NCI-H524 (cell line): ENCODE data around the gene ETS2.
"Not testable (repeated sequence)": the region's sequence is repeated elsewhere in the genome, so short reads cannot be mapped to it uniquely, and the experiment has no call there.

Source experiments
- DNase-seq, 2 experiments: peaks; one replicate each; lab custom pipeline; 2025; lab: John Stamatoyannopoulos, UW

The ETS2 gene

DNA sequence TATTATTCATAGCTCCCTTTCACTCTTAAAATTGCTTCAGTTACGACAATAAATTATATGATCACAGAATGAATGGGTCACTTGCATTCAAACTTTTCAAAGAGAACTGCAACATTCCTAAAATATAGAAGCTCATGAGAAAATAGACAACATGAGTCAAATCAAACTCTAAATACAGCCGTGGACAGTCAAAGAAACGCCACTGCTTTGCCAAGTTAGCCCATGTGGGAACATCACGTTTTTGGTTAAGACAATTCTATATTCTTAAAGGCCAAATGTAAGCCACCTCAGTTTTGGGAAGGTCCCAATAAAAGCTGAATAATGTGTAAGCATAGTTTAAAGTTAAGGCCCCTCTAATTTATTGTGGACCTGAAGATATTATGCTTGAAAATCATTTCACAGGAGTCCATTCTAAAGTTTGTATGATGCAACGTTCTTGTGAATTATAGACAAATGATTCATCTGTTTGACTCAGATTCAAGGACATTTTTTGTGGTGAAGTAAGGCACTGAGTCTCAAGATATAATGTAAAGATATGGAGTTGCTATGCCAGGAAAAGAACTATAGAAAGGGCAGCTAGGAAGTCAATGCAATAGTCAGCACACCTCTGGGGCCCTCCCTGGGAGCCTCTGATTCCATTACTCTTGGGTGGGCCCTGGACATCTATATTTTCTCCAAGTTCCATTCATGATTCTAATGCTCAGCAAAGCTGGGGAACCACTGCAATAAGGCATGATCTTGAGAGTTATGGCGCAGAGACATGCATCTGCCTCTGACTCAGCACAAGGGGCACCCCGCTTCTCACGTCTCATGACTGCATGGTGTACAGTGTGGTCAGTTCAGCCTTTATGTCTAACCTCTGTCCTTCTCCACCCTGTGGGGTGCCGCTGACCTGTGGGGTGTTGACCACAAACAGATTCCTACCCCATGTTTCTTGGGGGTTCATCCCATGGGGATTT lies 33.9 kb downstream of the ETS2 start:
- no peak for DNase-seq

DNA sequence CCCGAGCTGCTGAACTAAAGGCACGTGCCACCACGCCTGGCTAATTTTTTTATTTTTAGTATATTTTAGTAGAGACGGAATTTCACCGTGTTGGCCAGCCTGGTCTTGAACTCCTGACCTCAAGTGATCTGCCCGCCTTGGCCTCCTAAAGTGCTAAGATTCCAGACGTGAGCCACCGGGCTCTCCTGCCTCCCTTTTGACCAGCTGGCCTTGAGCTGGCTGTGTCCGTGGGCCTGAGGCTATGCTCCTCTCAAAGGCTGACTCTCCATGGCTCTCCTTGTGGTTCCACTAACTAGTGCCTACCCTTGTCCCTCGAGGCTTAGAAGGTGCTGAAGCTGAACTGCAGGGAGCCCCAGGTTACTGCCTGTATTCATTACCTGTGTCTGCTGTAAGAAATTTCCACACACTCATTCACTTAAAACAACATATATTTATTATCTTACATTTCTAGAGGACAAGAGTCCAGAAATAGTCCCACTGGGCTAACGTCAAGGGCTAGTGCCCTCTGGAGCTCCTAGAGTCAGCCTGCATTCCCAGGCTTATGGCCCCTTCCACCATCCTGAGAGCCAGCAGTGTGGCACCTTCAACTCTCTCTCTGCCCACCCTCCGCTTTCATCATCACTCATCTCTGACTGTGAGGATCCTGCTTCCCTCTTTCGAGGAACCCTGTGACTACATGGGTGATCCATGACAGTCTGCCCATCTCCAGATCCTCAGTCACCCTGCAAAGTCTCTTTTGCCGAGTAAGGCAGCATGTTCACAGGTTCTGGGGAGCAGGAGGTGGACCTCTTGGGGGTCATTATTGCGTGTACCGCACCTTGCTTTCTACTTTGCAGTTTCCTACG lies 34.9 kb downstream of the ETS2 start:
- DNase-seq: no peak

- DNase-seq: no peak
Observed at GRCh38 chr21:38841472-38841871, 35.7 kb downstream of the ETS2 start.

DNA sequence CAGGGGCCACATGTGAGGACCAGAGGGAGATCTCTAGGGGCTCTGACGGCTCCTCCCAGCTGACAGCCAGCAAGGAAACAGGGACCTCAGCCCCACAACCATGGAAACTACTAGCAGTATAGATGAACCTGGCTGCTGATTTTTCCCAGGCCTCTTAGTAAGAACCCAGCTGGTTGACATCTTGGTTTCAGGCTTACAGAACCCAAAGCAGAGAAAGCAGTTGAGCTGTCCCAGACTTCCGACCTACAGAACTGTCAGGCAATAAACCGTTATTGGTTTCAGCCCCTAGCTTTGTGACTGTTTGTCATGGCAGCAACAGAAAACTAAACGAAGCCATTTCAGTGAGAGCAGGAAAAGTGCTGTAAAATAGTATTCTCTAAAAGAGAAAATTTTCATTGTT lies 36.4 kb downstream of the ETS2 start:
- no peak for DNase-seq

- no peak for DNase-seq
Observed at GRCh38 chr21:38843379-38843778, 37.6 kb downstream of the ETS2 start.

DNA sequence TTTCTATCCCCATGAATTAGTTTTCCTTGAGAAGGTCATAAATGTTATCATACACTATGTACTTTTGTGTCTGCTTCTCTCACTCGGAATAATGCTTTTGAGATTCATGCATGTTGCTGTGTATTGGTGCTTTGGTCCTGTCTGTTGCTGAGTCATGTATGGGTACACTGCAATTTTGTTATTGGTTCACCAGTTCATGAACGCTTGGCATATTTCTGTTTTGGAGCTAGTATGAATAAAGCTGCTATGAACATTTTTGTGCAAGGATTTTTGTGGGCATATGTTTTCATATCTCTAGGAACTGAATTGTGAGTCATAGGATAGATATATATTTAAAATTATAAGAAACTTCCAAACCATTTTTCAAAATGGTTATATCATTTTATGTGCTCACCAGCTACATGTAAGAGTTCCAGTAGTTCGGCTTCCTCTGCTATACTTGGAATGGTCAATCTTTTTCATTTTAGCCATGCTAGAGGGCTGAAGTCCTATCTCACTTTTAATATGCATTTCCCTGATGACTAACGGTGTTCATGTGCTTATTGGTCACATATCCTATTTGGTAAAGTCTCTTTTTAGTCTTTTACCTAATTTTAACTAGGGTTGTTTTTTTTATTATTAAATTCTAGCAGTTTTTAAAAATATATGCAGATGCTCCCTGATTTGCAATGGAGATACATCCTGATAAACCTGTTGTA lies 38.2 kb downstream of the ETS2 start:
- DNase-seq: no peak

DNA sequence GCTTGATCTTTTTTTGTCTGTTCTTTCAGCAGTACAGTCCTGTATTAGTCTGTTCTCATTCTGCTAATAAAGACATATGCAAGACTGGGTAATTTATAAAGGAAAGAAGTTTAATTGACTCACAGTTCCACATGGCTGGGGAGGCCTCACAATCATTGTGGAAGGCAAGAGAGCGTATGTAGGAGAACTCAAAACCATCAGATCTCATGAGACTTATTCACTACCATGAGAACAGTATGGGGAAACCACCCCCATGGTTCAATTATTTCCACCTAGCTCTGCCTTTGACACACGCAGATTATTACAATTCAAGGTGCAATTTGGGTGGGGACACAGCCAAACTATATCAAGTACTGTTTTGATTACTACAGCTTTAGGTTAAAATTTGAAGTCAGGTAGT lies 39.6 kb downstream of the ETS2 start:
- not testable (repeated sequence) for DNase-seq

GRCh38 chr21:38847556-38847955 lies 41.8 kb downstream of the ETS2 start:
- DNase-seq: no peak

DNA sequence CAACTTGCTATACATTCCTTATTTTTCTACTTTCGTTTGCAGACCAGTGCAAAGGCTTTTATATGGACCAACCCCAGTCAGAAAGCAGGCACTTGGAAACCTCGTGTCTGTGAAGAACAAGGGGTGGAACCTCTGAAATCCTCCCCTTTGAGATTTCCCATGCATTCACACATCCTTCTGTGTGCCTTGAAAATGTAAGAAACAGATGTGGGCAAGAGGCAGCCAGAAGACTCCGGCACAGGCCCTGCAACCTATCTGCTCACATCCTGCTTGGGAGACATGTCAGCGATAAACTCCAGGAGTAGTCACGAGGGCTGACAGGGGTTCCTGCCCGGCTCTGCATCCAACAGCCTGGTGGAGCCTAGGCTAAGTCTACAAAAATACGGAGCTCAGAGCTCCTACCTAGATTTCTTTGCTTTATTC lies 42.5 kb downstream of the ETS2 start:
- DNase-seq: no peak

GRCh38 chr21:38849776-38850175 lies 44.0 kb downstream of the ETS2 start:
- no peak for DNase-seq

DNA sequence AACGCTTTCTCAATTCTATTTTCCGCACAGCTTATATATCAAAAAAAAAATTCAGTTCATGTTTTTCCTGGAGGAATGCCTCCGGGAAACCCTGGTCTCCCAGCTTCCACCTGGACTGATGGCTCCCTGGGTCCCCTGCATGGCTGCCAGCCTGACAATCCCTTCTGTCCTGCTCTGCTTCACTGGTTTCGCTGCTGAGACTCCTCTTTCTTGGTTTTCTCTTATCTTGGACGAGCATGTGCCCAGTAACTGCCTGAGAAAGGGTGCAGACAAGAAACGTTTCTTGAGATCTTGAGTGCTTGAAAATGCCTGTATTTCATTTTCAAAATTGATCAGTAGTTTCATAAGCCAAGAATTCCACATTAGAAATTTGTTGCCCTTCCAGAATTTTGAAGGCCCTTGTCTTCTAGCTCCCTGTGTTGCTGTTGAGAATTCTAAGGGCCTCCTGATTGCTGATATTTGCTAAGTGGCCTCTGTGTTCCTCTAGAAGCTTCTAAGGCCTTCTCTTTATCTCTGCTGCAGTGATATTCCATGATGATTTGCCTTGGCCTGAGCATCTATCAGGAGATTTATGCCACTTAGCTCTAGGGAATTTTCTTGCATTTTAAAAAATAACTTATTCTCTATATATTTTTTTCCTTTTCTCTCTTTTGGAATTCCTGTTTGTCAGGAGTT lies 44.7 kb downstream of the ETS2 start:
- DNase-seq: no peak

DNA sequence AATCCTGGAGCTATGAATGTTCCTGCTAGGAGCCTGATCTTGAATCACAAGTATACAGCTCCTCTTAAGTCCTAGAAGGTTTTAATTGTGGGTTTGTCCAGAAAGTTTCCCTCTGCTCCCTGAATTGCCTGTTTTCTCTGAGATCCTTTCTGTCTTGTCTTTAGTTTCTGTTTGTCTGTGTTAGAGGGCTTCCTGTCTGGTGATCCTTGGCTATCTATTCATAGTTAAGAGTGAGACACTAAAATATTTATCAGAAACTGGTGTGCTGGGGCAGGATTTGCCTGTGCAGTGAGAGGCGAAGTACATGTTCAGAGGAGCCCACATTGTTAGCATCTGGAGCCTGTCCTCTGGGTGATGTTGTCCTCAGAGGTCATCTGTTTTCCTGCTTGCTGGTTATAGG lies 45.4 kb downstream of the ETS2 start:
- DNase-seq: no peak

- no peak for DNase-seq
Observed at GRCh38 chr21:38852278-38852677, 46.5 kb downstream of the ETS2 start.

DNA sequence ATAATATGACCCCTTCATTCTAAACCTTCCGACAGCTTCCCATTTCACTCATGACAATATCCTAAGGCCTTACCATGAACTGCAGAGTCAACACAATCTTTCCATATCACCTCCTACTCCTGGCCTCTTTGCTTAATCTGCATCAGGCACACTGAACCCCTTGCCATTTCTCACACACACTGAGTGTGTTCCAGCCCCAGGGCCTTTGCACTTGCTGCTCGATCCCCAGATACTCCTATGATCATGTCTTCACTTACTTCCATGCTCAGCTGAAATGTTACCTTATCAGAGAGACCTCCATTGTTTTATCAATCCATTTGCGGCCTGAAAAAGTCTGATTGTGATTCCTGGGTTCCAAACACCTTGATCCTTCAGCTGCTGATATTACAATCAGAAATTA lies 47.0 kb downstream of the ETS2 start:
- no peak for DNase-seq

GRCh38 chr21:38853421-38853919 lies 47.7 kb downstream of the ETS2 start:
- peak in 1 of 2 experiments; percentile 35 for DNase-seq

GRCh38 chr21:38857152-38857825 lies 51.6 kb downstream of the ETS2 start:
- no peak for DNase-seq

GRCh38 chr21:38858026-38858811 lies 52.5 kb downstream of the ETS2 start:
- DNase-seq: no peak

DNA sequence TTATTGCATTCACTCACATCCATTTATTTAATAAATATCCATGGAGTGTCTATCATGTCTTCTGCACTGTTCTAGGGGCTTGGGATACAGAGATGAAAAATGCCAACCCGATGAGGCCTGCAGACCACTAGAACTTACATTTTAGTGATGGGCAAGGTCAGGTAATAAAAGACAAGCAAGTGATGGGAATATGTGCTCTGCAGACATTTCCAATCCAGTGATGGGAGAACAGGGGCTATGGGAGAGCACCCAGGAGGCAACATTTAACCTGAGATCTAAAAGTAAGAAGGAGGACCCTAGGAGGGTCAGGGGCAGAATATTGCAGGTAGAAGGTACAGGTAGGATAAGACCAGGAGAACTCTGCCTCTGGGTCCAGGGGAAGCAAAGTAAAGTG lies 53.1 kb downstream of the ETS2 start:
- no peak for DNase-seq

DNA sequence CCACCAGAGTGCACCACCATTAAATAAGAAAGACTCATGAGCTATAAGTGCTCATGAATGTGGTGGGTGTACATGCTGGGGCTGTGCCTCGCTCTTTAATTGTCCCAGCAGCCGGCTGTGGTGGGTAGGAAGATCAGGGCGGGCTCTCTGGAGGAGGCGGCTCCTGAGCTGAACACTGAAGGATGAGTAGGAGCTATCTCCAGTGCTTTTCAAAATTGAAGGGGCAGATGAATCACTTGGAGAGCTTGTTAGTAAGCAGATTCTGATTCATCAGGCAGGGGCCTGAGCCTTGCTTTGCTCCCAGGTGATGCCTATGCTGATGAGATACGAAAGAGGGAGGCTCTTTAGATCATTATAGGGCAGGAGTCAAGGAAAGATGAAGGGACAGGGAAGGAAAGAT lies 54.1 kb downstream of the ETS2 start:
- DNase-seq: no peak

GRCh38 chr21:38861056-38861455 lies 55.3 kb downstream of the ETS2 start:
- no peak for DNase-seq
